GM18507 (cell line): ENCODE data around the gene SGMS1.
"Not testable (repeated sequence)": the region's sequence is repeated elsewhere in the genome, so short reads cannot be mapped to it uniquely, and the experiment has no call there.

Experiments
- DNase-seq: peaks from one replicate; pipeline ENCODE4 v3.0.0; 2011; ENCODE audit warnings: low read depth; ENCODE audit not compliant: insufficient read length; ENCODE audit errors: extremely low spot score
- FAIRE-seq: peaks from 2 replicates; lab custom pipeline; 2011; peaks lifted over from hg19 to GRCh38; lab: Jason Lieb, UNC

Gene SGMS1

DNA sequence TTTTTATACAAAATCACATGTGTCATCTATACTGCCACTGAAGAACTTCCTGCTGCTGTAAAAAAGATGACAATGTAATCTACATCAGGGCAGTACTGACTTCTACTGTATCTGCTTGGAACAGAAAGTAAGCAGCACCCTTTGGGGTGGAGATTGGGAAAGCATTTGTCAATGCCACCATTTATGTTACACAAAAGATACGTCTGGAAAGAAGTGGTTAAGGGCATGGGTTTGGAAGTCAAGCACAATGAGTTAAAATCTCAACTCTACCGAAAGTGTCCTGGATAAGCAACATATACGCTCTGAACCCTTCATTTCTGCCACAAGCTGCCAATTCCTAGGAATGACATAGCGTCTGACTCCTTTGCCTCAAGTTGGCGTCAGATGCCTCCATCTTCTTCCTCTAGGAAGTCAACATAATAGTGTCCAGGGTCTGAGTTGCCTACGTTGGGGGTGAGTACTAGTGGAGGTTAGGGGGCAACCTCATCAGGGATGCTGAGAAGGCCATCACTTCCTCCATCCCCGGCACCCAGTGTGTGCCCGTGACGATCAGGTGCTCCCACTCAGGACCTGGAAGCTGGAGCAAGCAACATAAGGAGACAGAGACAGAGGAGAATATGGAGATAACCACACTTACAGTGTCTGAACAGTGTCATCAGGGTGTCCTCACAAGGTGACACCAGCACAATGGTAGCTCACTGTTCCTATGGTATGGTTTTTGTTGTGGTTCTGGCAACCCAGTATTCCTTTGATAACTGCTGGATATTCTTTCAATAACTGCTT is 58.3 kb downstream of the SGMS1 start:
- DNase-seq (no peak), FAIRE-seq (no peak)

DNA sequence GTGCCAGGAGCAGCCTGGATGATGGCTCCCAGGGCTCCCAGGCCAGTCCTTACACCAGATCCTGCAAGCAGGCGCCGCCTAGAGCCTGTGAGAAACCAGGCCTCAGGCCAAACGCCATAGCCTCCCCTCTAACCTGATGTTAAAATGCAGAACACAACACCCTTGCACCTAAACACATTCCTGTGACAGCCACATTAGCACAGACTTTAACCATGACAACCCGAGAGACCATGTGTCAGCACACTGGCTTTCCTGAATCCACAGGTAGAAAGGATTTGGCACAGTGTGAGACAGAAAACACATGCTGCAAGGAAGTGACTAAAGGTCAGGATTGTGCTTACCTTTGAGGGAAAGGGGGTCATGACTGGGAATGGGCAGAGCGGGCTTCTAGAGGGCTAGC is 59.9 kb downstream of the SGMS1 start:
- no peak for DNase-seq
- no peak for FAIRE-seq

DNA sequence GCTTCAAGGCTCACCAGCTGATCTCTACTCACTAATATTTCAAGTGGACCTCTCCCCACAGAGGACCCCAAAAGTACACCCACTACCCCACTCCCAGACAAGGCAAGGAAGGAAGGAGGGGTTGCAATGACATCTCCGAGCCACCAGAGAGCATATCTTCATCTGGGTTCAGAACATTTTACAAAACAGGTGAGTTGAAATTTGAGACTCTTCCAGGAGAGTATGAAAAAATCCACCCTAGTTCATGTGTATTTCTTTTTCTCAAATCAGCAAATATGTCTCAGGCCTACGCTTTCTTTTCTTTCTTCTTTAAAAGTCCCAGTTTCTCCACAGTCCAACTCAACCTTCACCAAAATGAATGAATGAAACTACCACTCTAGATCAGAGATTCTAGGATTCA is 61.9 kb downstream of the SGMS1 start:
- FAIRE-seq (peak; percentile 38), DNase-seq (no peak)

DNA sequence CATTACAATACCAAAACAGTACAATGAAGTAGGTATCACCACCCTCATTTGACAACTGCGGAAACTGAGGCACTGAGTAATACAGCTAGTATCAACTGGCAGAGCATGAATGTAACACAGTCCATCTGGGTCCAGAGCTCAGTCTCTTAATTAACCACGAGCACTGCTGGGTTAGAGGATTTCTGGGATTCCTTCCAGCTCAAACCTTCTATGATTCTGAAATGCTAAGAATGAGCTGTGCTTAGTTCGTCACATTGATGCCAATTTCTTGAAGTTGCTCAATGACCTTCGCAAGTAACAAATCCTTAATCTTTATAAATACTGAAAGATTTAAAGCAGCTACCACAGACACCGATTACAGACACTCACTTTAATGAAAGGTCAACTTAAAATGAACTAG is 62.5 kb downstream of the SGMS1 start:
- no peak for FAIRE-seq
- DNase-seq = no peak

DNA sequence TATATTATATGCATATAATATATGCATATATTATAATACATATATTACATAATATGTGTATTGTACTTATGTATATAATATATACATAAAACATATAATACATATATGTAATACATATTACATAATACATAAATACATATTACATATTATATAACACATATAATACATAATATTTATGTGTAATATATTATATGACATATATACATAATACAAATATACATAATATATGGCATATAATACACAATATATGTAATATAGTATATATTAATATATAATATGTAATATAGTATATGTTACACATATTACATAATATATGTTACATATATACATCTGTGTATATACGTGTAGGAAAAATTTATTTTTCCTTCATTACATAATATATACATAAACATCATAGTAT is 63.4 kb downstream of the SGMS1 start:
- DNase-seq (no peak), FAIRE-seq (no peak)

DNA sequence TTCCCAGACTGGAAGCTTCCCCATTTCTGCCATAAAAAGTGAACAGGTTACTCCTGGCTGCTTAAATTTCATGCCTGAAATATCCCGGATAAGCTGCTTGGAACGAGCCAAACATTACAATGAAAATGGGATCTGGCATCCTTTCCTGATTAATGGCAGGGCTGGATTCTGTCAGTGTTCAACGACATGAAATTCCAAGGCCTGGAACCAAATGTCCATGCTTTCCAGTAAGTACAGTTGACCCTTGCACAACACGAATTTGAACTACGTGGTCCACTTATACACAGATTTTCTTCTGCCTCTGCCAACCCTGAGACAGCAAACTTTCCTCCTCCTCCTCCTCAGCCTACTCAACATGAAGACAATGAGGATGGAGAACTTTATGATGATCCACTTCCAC is 65.4 kb downstream of the SGMS1 start:
- FAIRE-seq = no peak
- DNase-seq = no peak

DNA sequence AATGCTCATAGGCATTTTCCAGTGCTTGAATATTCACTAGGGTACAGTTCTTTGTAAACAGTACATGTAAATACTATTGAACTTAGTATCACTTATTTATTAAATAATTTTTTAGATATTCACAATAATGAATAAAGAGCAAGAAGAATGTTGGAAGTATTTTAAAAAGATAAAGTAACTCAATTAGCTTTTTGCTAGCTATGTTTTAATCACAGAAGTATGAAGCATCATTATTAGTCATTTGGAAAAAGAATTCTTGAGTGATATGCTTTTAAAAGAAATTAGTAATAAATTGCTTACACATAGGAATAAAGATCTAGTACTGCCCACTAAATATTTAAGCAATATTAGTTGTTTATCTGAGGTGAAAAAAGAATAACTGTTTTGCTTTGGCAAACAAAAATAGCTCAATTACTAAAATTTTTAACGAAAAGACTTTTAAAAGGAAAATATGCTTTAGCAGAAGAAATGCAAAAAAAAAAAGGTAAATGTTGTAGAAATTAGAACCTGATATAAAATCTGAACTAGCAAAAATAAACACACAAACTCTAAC is 66.5 kb downstream of the SGMS1 start:
- DNase-seq (no peak), FAIRE-seq (no peak)

DNA sequence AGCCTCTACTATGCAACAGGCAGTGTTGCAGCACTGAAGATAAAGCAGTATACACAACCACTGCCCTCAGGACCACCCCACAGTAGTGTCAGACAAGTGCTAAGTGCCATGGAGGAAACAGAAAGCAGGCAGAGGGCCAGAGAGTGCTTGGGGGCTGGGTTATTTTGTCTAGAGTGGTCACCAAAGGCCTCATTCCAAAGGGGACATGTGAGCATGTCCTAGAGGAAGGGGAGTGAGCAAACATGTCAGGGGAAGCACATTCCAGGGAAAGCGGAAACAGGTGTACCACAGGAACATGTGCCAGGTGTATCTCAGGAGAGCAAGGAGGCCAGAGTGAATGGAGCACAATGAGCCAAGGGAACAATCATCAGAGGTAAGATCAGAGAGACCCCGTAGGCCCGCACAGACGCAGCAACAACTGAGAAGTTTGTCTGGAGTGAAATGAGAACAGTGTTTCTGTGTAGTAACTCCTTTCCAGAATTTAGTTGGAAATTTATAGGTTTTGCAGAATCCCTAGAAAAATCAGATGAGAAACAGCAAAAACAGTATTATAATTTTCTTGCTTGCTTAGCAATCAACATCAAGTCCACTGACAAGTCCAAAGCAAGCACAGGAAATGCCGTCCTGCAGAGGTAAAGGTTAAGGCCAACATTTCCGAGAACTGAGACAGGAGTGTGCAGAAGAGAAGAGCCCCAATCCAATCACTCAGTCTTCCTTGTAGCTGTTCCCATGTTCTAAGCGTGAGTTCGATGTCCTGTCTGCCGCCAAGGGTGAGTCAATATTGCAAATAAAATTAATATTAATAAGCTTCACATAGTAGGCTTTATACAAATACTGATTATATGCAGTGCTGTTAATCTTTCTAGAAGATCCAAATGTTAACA is 67.3 kb downstream of the SGMS1 start:
- DNase-seq = no peak
- no peak for FAIRE-seq

DNA sequence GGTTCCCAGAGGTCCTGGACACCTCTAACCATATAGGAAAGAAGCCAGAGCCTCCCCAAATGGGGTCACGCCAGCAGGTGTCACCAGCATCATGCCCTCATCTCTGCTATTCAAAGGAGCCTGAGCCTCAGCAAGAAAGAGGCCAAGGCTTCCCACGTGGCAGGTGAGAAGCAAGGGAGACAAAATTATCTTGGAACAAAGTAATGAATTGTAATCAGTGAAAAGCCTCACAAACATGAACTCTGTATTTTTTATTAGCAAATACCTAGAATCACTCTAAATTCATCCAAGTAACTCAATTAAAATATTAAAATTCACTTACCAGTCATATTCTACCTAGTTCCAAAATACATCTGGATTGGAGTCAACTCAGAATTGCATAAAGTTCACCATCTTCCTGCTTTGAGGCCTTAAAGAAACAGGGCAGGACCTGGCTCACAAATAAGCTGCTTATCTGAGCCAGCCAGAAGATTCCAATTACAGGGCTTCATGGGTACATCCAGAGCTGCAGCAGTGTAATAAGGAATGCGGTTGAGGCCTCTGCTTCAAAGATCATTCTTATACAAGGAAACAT is 68.7 kb downstream of the SGMS1 start:
- DNase-seq = no peak
- FAIRE-seq = no peak

DNA sequence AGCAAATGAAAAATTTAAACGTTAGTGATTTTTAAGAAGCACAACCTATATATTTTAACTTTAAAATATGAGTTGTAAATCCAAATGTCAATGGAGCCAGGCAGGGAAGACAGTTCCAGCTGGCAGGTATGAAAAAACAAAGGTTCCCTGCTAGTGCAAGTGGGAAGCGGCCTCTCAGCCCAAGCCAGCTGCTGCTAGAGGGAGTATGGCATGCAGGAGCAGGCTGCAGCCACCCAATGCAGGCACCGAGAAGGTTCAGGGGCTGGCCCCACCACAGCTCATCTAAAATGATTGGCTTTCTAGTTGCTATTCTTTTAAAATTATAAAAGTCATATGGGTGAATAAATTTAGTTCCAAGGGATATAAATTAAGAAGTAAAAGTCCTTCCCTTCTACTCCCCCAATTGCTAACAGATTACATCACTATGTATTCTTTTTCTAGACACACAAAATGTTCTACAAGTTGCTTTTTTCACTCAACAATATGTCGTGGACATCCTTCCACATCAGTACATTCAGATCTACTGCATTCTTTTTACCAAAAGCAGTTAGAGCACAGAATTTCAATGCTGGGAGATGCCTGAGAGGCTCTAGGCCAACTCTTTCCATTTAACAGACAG is 69.3 kb downstream of the SGMS1 start:
- DNase-seq = no peak
- no peak for FAIRE-seq

DNA sequence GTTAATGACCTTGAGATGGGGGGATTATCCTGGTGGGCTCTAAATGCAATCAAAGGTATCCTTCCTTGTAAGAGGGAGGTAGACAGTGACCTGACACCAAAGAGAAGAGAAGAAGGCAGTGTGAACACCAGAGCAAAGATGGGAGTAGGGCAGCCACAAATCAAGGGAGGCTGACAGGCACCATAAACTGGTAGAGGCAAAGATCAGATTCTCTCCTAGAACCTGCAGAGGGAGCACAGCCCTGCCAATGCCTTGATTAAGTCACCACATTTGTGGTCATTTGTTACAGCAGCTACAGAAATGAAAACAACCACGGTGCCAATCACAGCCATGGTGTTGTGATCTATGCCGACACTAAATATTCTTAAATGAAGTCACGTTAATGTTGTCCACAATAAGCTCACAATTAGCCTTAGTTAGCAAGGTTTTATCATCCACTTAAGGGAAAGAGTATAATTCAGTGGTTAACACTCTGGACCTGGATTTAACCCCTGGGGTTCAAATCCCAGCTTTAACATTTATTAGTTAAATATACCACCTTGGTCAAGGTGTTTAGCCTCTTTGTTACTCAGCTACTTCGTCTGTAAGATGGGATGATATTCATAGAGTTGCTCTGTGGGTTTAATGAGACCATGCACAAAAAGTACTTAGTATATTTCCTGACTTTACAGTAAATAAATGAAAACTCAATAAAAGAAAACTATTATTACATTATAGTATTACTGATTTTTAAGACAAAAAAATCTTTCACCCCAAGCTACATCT is 70.8 kb downstream of the SGMS1 start:
- DNase-seq (no peak), FAIRE-seq (peak; percentile 63)

DNA sequence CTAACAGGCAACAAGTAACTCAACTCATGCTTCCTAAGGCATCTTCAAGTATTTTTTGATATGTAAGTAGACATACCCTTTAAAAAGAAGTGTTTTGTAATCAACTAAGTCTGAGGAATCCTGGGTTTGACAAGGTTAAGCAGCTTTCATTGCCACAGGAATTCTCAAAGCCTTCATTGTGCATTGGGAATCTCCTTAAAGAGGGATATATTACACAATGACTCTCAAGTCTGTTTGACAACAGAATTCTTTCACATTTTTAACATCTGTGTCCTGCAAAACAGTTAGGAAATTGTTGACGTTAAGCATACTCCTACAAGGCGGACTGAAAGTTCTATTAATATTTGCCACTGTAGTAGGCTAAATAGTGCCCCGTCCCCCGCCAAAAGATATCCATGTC is 71.4 kb downstream of the SGMS1 start:
- FAIRE-seq = no peak
- DNase-seq = no peak

DNA sequence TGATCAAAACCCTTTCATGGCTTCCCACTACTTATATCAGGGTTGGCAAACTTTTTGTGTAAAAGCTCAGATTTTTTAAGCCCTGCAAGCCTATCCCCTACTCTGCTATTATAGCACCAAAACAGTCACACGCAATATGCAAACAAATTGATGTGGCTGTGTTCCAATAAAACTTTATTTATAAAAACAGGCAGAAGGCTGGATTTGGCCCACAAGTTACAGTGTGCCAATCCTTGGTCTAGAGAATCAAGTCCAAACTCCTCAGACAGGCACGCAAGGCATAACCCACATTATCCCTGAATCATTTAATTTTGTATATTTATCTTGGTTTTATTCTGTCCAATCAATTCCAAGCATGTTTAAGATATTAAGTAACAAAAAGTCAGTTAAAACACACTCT is 71.9 kb downstream of the SGMS1 start:
- no peak for FAIRE-seq
- no peak for DNase-seq

DNA sequence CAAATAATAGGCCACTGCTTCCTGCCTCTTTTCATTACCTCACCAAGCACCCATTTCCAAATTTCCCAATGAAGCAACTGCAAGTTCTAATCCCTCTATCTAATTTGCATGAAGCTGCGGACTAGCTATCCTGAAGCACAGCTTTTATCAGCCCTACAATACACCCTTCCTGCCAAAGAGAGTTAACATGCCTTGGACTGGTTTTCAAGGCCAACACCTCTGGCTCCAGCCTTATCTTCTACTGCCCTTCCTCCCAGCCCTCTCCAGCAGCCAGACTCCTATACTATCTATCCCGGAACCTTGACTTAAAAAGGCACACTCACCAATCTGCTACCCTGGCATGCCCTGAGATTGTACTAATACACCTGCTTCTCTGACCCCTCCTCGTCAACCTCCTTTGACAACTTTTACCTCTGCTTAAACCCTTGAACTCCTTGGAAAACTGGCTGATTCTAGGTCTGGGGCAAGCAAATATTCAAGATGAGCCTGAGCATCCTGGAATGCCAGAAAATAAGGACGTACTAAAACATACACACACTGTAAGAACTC is 73.4 kb downstream of the SGMS1 start:
- DNase-seq (no peak), FAIRE-seq (no peak)

DNA sequence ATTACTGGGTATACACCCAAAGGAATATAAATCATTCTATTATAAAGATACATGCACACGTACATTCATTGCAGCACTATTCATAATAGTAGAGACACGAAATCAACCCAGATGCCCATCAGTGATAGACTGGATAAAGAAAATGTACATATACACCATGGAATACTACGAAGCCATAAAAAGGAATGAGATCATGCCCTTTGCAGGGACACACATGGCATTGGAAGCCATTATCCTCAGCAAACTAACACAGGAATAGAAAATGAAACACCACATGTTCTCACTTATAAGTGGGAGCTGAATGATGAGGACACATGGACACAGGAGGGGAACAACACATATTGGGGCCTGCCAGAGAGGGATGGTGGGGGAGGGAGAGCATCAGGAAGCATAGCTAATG is 74.6 kb downstream of the SGMS1 start:
- not testable (repeated sequence) for DNase-seq, FAIRE-seq

DNA sequence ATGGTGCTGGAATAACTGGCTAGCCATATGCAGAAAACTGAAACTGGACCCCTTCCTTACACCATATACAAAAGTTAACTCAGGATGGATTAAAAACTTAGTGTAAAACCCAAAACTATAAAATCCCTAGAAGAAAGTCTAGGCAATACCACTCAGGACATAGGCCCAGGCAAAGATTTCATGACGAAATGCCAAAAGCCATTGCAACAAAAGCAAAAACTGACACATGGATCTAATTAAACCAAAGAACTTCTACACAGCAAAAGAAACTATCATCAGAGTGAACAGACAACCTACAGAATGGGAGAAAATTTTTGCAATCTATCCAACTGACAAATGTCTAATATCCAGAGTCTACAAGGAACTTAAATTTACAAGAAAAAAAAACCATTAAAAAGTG is 75.3 kb downstream of the SGMS1 start:
- FAIRE-seq, DNase-seq: not testable (repeated sequence)

DNA sequence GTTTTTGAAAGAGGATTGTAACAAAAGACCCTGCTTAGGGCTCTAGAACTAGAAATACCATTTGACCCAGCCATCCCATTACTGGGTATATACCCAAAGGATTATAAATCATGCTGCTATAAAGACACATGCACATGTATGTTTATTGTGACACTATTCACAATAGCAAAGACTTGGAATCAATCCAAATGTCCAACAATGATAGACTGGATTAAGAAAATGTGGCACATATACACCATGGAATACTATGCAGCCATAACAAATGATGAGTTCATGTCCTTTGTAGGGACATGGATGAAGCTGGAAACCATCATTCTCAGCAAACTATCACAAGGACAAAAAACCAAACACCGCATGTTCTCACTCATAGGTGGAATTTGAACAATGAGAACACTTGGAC is 77.5 kb downstream of the SGMS1 start:
- not testable (repeated sequence) for FAIRE-seq, DNase-seq

DNA sequence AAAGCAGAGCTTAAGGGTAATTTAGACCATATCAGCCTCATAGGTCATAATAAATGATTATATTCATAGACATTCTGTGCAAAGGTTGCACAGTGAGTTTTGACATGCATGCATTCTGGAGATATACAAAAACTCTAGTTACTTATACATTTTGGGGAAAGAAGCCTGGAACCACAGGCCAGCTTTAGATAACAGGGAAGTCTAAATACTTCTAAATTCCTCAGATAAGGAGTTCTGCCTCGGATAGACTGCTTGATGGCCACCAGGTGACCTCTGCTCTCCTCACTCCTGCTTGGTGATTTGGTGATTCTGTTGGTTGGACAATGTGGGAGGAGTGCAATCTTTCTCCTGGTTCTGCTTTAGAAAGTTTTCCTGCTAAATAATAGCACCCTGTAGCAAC is 77.9 kb downstream of the SGMS1 start:
- DNase-seq (no peak), FAIRE-seq (no peak)
